Measurements from ENCODE around the gene MTOR. TPM values are rescaled to one million over a fixed set of nuclear protein-coding genes. Genes with fewer than 3 reads are reported as not detected.

The MTOR gene
- total and polyA plus RNA-seq, 2 donors (not counting 3 experiments of a cell fraction or from before 2014, with no cell fraction given): 33.5 to 50.4 TPM

DNA sequence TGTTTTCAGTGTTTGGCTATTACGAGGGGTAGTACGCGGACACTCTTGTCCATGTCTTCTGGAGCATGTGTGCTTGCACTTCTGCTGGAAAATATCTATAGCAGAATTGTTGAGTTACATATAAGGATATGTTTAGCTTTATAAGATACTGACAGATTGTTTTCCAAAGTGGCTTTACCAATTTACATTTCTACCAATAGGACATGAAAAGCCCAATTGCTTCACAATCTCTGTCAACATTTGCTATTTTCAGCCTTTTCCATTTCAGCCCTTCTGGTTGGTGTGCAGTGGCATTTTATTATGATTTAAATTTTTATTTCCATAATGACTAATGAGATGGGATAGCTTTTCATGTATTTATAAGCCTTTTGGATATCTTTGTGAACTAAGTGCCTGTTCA, 79.5 kb downstream of the MTOR start:
- dilution Hi-C loops (cut with MboI; ENCODE audit: extremely low pct_ligation_motif_present, low sequenced_read_pairs): no loop called here
- Histone ChIP-seq H2AFZ (ENCODE audit: low read depth, low read length) (no peak overlapping the region), H3K27ac (ENCODE audit: insufficient read depth, low read depth, low read length) (no peak overlapping the region), H3K9me3 (replicated peaks; ENCODE audit: control insufficient read depth, insufficient read depth, low read length) (no peaks in the 10 kb centered on the region), H3K4me2 (ENCODE audit: insufficient read depth, low read length) (no peak overlapping the region), H3K79me2 (ENCODE audit: control insufficient read depth, insufficient read depth, low read length) (no peaks in the 10 kb centered on the region), H3K27me3 (ENCODE audit: control insufficient read depth in 2 of 2, insufficient read depth in 2 of 2, low read length in 2 of 2) (no peaks in the 10 kb centered on the region), H3K9ac (replicated peaks; ENCODE audit: extremely low read depth, insufficient read depth, low read length) (no peak overlapping the region), H3K4me1 (ENCODE audit: control insufficient read depth, extremely low read depth, insufficient read depth, low read length) (no peaks in the 10 kb centered on the region), H3K36me3 (ENCODE audit: control insufficient read depth in 2 of 2, extremely low read depth in 1 of 2, insufficient read depth in 2 of 2, low read length in 2 of 2) (peaks cover 3 to 8% of the 10 kb centered on the region in 2 experiments), H4K20me1 (replicated peaks; ENCODE audit: control insufficient read depth, extremely low read depth, insufficient read depth, low read length) (no peaks in the 10 kb centered on the region), H3K9me1 (replicated peaks; ENCODE audit: control insufficient read depth, extremely low read depth, insufficient read depth, low read length) (no peaks in the 10 kb centered on the region), H3K4me3 (replicated peaks in 1 of 3; ENCODE audit: insufficient read depth in 1 of 3, low read depth in 1 of 3, low read length in 3 of 3) (no peak overlapping the region)
- ChIA-PET POLR2A (no interaction called here), CTCF (no interaction called here)
- DNase-seq (ENCODE audit: low read depth, low spot score): no peak
- no TSS peak for BruUV-seq (replicated peaks)
- no peak for FAIRE-seq
- TF ChIP-seq EZH2 (IDR thresholded peaks at IDR 0.05; ENCODE audit: borderline replicate concordance, low read depth, low read length, severe bottlenecking): no peak
- no peak for TF ChIP-seq JUN (IDR thresholded peaks at IDR 0.05; ENCODE audit: borderline replicate concordance, insufficient read depth, insufficient read length, low read depth)
- TF ChIP-seq GATA2 (IDR thresholded peaks at IDR 0.05; ENCODE audit: insufficient read depth, insufficient read length, low read depth, low read length): no peak
- no peak for TF ChIP-seq FOS (IDR thresholded peaks at IDR 0.05; ENCODE audit: borderline replicate concordance, insufficient read depth, low read length)
- TF ChIP-seq POLR2A (IDR thresholded peaks at IDR 0.05; ENCODE audit: low read depth, low read length): no peak
- no peak for TF ChIP-seq MAX (IDR thresholded peaks at IDR 0.05; ENCODE audit: insufficient read depth, insufficient read length)
- no peak for TF ChIP-seq MYC (IDR thresholded peaks at IDR 0.05; ENCODE audit: low read depth, low read length)
- TF ChIP-seq POLR2AphosphoS5 (IDR thresholded peaks at IDR 0.05; ENCODE audit: insufficient read depth, low read depth, low read length): no peak
- TF ChIP-seq CTCF (IDR thresholded peaks at IDR 0.05; ENCODE audit: extremely low read depth in 1 of 2, insufficient read depth in 1 of 2, low read depth in 1 of 2, low read length in 2 of 2): no peak
- intact Hi-C loops (cut with micrococcal nuclease): no loop called here

All from endothelial cell of umbilical vein (primary cell).